Measurements from ENCODE around the gene VAV2.

VAV2 gene

DNA sequence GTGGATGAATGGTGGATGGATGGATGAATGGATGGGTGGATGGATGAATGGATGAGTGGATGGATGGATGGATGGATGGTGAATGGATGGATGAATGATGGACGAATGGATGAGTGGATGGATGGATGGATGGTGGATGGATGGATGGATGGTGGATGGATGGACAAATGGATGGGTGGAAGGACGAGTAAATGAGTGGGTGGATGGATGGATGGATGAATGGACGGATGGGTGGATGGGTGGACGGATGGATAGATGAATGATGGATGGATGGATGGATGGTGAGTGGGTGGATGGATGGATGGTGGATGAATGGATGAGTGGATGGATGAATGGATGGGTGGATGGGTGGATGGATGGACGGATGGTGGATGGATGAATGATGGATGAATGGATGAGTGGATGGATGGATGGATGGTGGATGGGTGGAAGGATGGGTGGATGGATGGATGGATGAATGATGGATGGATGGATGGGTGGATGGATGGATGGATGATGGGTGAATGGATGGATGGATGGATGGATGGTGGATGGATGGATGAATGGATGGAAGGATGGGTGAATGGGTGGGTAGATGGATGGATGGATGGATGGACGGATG is 58.6 kb downstream of the VAV2 start:
- peaks cover 0 to 3% (median 0%) of the 10 kb centered on the region in 4 experiments for H3K36me3 ChIP-seq (ENCODE audit: control insufficient read depth in 4 of 4, insufficient read depth in 4 of 4, low read length in 3 of 4)
- ChIA-PET POLR2A (interaction anchor here (0.6 kb wide), 1 partner anchor 986 kb away, joined by 3 read pairs; no protein-coding TSS in a partner anchor), CTCF (interaction anchor here (0.8 kb wide), 1 partner anchor 153 kb away, joined by 3 read pairs; no protein-coding TSS in a partner anchor)
- no peak overlapping the region for H3K4me3 ChIP-seq (ENCODE audit: control insufficient read depth in 1 of 7, extremely low read depth in 1 of 7, insufficient read depth in 4 of 7, low read depth in 2 of 7, low read length in 6 of 7)
- H3K9me3 ChIP-seq (ENCODE audit: control extremely low read depth in 1 of 5, control insufficient read depth in 4 of 5, insufficient read depth in 2 of 5, low read depth in 1 of 5, low read length in 4 of 5) = no peaks in the 10 kb centered on the region
- 79% methylated on average over 6 of the region's 6 CpGs for WGBS (ENCODE audit: insufficient coverage)
- H3K27me3 ChIP-seq (replicated peaks in 2 of 5; ENCODE audit: control insufficient read depth in 4 of 5, insufficient read depth in 5 of 5, low read length in 4 of 5) = no peaks in the 10 kb centered on the region
- no peaks in the 10 kb centered on the region for H3K4me1 ChIP-seq (ENCODE audit: control extremely low read depth in 1 of 4, control insufficient read depth in 4 of 4, insufficient read depth in 4 of 4, low read length in 3 of 4)
- H3K27ac ChIP-seq (ENCODE audit: insufficient read depth in 1 of 2, low read depth in 1 of 2, low read length in 2 of 2, poor library complexity in 1 of 2, severe bottlenecking in 2 of 2) = no peak overlapping the region
- DNase-seq = no peak

DNA sequence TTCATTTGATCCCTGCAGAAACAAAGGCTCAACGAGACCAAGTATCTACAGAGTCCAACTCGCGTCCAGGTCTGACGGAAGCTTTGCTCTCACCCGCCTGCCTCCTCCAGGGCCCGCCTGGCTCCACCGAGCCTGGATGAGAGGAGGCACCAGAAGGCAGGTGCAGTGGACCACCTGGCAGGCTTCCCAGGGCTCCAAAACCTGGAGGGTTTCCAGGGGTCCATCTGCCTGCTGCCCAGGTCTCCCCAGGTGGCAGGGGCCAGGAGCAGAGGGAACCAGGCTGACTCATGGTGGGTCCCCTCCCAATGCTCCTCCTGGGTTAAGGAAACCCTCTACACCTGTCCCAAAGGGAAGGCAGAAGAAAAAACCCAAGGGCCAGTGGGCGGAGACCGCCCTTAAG is 59.5 kb downstream of the VAV2 start:
- CTCF ChIA-PET = no interaction called here

DNA sequence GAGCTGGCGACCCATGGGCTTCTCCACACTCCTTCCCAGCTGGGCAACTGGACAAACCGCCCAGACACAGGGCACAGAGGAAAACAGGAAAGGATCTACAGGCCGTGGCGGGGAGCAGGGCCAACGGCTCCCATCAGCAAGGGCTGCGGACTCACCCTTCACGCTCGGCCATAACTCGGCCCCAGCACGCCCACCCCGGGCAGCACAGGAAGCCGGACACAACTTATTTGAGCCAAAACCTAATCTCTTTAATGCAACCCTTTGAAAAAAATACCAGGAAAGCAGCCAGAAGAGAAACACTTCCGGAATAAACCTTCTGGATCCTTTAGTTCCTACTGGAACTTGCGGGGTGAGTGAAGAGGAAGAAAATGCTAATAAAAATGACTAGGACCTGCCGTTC is 59.9 kb downstream of the VAV2 start:
- H3K4me1 ChIP-seq (ENCODE audit: control extremely low read depth in 1 of 4, control insufficient read depth in 4 of 4, insufficient read depth in 4 of 4, low read length in 3 of 4) = no peaks in the 10 kb centered on the region
- H3K4me3 ChIP-seq (ENCODE audit: control insufficient read depth in 1 of 7, extremely low read depth in 1 of 7, insufficient read depth in 4 of 7, low read depth in 2 of 7, low read length in 6 of 7) = no peak overlapping the region
- no peaks in the 10 kb centered on the region for H3K27me3 ChIP-seq (replicated peaks in 2 of 5; ENCODE audit: control insufficient read depth in 4 of 5, insufficient read depth in 5 of 5, low read length in 4 of 5)
- H3K9me3 ChIP-seq (ENCODE audit: control extremely low read depth in 1 of 5, control insufficient read depth in 4 of 5, insufficient read depth in 2 of 5, low read depth in 1 of 5, low read length in 4 of 5) = no peaks in the 10 kb centered on the region
- H3K27ac ChIP-seq (ENCODE audit: insufficient read depth in 1 of 2, low read depth in 1 of 2, low read length in 2 of 2, poor library complexity in 1 of 2, severe bottlenecking in 2 of 2) = no peak overlapping the region
- CTCF ChIA-PET = no interaction called here
- no peak for DNase-seq
- POLR2A ChIA-PET = no interaction called here
- 83% methylated on average over 8 of the region's 15 CpGs for WGBS (ENCODE audit: insufficient coverage)
- peaks cover 0 to 2% (median 0%) of the 10 kb centered on the region in 4 experiments for H3K36me3 ChIP-seq (ENCODE audit: control insufficient read depth in 4 of 4, insufficient read depth in 4 of 4, low read length in 3 of 4)

More for the DNA sequence above, 59.5 kb downstream of the VAV2 start:
- no peak for DNase-seq
- POLR2A ChIA-PET = no interaction called here
- no peak overlapping the region for H3K4me3 ChIP-seq (ENCODE audit: control insufficient read depth in 1 of 7, extremely low read depth in 1 of 7, insufficient read depth in 4 of 7, low read depth in 2 of 7, low read length in 6 of 7)
- H3K27me3 ChIP-seq (replicated peaks in 2 of 5; ENCODE audit: control insufficient read depth in 4 of 5, insufficient read depth in 5 of 5, low read length in 4 of 5) = no peaks in the 10 kb centered on the region
- no peaks in the 10 kb centered on the region for H3K9me3 ChIP-seq (ENCODE audit: control extremely low read depth in 1 of 5, control insufficient read depth in 4 of 5, insufficient read depth in 2 of 5, low read depth in 1 of 5, low read length in 4 of 5)
- 100% methylated on average over 7 of the region's 9 CpGs for WGBS (ENCODE audit: insufficient coverage)
- H3K4me1 ChIP-seq (ENCODE audit: control extremely low read depth in 1 of 4, control insufficient read depth in 4 of 4, insufficient read depth in 4 of 4, low read length in 3 of 4) = no peaks in the 10 kb centered on the region
- peaks cover 0 to 3% (median 0%) of the 10 kb centered on the region in 4 experiments for H3K36me3 ChIP-seq (ENCODE audit: control insufficient read depth in 4 of 4, insufficient read depth in 4 of 4, low read length in 3 of 4)
- H3K27ac ChIP-seq (ENCODE audit: insufficient read depth in 1 of 2, low read depth in 1 of 2, low read length in 2 of 2, poor library complexity in 1 of 2, severe bottlenecking in 2 of 2) = no peak overlapping the region

DNA sequence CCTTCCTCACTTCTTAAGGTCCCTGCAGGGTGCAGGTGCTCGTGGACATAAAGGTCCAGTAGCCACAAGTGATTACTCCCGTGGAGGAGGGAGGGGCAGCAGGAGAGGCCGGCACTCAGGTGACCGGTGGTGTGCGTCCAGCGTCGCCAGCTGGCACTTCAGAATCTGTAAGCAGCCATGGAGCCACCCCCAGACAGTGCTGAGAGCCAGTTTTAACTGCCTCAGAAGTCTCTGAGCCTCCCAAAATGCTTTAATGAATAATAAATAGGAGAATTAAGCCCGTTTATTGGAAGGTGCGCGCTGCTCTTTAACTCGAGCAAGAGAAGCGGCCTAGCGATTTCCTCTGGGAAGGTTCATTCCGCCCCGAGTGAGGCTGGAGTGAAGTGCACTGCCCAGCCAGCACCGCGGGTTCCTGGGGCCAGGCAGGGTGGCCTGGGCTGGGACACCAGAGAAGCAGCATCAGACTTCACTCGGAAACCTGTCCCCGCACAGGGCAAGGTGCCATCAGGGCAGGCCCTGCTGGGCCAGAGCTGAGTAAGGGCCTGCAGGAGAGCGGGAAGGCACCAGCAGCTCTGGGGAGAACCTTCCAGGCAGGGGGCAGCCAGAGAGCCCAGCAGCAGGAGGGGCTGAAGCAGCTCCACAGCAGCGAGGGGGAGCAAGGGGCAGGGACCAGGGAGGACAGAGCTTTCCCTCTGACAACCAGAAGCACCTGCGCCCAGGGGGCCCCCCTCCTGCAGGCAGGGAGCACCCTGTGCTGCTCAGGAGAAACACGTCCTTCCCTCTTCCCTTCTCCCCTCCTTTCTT is 61.2 kb downstream of the VAV2 start:
- Histone ChIP-seq H3K4me1 (ENCODE audit: control extremely low read depth in 1 of 4, control insufficient read depth in 4 of 4, insufficient read depth in 4 of 4, low read length in 3 of 4) (no peaks in the 10 kb centered on the region), H3K27me3 (replicated peaks in 2 of 5; ENCODE audit: control insufficient read depth in 4 of 5, insufficient read depth in 5 of 5, low read length in 4 of 5) (no peaks in the 10 kb centered on the region), H3K27ac (ENCODE audit: insufficient read depth in 1 of 2, low read depth in 1 of 2, low read length in 2 of 2, poor library complexity in 1 of 2, severe bottlenecking in 2 of 2) (no peak overlapping the region), H3K36me3 (ENCODE audit: control insufficient read depth in 4 of 4, insufficient read depth in 4 of 4, low read length in 3 of 4) (no peaks in the 10 kb centered on the region), H3K9me3 (ENCODE audit: control extremely low read depth in 1 of 5, control insufficient read depth in 4 of 5, insufficient read depth in 2 of 5, low read depth in 1 of 5, low read length in 4 of 5) (no peaks in the 10 kb centered on the region), H3K4me3 (ENCODE audit: control insufficient read depth in 1 of 7, extremely low read depth in 1 of 7, insufficient read depth in 4 of 7, low read depth in 2 of 7, low read length in 6 of 7) (no peak overlapping the region)
- WGBS (ENCODE audit: insufficient coverage) = 88% methylated on average over 20 of the region's 23 CpGs
- no peak for DNase-seq
- POLR2A ChIA-PET = no interaction called here
- CTCF ChIA-PET = interaction anchor here (0.6 kb wide), 1 partner anchor 150 kb away, joined by 3 read pairs; no protein-coding TSS in a partner anchor

DNA sequence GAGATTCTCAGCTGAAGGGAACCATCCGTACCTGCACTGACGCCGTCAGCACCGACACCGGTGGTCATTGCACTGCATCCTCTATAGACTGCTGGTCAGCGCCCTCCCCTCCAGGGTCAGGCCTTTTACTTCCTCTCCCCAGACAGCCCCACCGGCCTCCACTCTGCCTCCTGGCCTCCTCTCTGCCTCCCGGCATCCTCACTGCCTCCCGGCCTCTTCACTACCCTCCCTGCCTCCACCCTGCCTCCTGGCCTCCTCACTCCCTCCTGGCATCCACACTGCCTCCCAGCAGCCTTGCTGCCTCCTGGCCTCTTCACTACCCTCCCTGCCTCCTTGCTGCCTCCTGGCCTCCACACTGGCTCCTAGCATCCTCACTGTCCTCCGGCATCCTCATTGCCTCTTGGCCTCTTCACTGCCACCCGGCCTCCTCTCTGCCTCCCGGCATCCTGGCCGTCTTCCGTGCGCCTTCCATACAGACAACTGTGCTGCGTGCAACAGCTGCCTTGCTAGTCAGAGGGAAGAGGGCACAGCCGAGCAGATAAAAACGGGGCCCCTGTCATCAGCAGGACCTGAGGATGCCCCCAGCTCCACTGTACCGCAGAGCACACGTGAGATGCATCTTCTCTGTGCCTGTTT is 62.0 kb downstream of the VAV2 start:
- 75% methylated on average over 19 of the region's 20 CpGs for WGBS (ENCODE audit: insufficient coverage)
- POLR2A ChIA-PET = no interaction called here
- Histone ChIP-seq H3K9me3 (ENCODE audit: control extremely low read depth in 1 of 5, control insufficient read depth in 4 of 5, insufficient read depth in 2 of 5, low read depth in 1 of 5, low read length in 4 of 5) (no peaks in the 10 kb centered on the region), H3K27me3 (replicated peaks in 2 of 5; ENCODE audit: control insufficient read depth in 4 of 5, insufficient read depth in 5 of 5, low read length in 4 of 5) (no peaks in the 10 kb centered on the region), H3K36me3 (ENCODE audit: control insufficient read depth in 4 of 4, insufficient read depth in 4 of 4, low read length in 3 of 4) (no peaks in the 10 kb centered on the region), H3K4me3 (ENCODE audit: control insufficient read depth in 1 of 7, extremely low read depth in 1 of 7, insufficient read depth in 4 of 7, low read depth in 2 of 7, low read length in 6 of 7) (no peak overlapping the region), H3K27ac (ENCODE audit: insufficient read depth in 1 of 2, low read depth in 1 of 2, low read length in 2 of 2, poor library complexity in 1 of 2, severe bottlenecking in 2 of 2) (no peak overlapping the region), H3K4me1 (ENCODE audit: control extremely low read depth in 1 of 4, control insufficient read depth in 4 of 4, insufficient read depth in 4 of 4, low read length in 3 of 4) (no peaks in the 10 kb centered on the region)
- DNase-seq = no peak
- CTCF ChIA-PET = no interaction called here

DNA sequence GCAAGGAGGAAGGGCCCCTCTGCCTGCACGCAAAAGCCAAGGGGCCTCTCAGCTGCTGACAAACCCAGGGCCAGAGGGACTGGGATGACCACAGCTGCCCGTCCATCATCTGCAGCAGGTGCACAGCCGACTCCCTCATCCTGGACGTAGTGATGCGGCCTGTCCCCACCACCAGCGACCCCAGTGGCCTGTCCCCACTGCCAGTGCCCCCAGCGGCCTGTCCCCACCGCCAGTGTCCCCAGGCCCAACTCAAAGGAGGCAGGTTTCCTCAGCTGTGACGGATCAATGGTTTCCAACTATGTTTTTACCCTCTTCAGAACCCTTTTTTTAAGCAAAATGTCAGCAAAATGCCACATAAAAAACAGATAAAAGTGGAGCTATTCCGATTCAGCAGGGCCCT is 62.5 kb downstream of the VAV2 start:
- WGBS (ENCODE audit: insufficient coverage) = 86% methylated on average over 9 of the region's 10 CpGs
- Histone ChIP-seq H3K9me3 (ENCODE audit: control extremely low read depth in 1 of 5, control insufficient read depth in 4 of 5, insufficient read depth in 2 of 5, low read depth in 1 of 5, low read length in 4 of 5) (no peaks in the 10 kb centered on the region), H3K36me3 (ENCODE audit: control insufficient read depth in 4 of 4, insufficient read depth in 4 of 4, low read length in 3 of 4) (no peaks in the 10 kb centered on the region), H3K4me3 (ENCODE audit: control insufficient read depth in 1 of 7, extremely low read depth in 1 of 7, insufficient read depth in 4 of 7, low read depth in 2 of 7, low read length in 6 of 7) (no peak overlapping the region), H3K4me1 (ENCODE audit: control extremely low read depth in 1 of 4, control insufficient read depth in 4 of 4, insufficient read depth in 4 of 4, low read length in 3 of 4) (no peaks in the 10 kb centered on the region), H3K27me3 (replicated peaks in 2 of 5; ENCODE audit: control insufficient read depth in 4 of 5, insufficient read depth in 5 of 5, low read length in 4 of 5) (no peaks in the 10 kb centered on the region), H3K27ac (ENCODE audit: insufficient read depth in 1 of 2, low read depth in 1 of 2, low read length in 2 of 2, poor library complexity in 1 of 2, severe bottlenecking in 2 of 2) (no peak overlapping the region)
- DNase-seq = no peak
- ChIA-PET CTCF (no interaction called here), POLR2A (no interaction called here)

DNA sequence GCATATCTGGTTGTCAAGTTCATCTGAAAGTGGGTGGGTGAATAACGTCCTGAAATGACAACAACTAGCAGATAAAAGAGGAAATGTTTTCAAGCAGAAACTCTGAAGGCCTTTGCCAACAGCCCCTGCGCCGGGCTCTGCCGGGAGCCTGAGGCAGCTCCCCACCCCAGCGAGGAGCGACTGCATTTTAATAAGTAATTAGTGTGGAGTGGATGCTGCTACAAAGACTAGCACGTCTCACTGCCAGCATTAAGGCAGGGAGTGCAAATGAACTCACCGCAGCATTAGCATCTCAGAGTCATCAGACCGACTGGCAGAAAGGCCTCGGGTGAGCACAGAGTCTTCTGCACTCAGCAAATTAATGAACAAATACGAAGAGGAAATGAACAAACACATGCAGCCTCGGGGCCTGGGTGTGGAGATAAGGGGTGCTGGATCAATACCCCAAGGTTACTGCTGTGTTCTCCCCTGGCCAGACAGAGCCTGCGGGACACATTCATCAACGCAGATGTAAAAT is 63.8 kb downstream of the VAV2 start:
- WGBS (ENCODE audit: insufficient coverage) = 81% methylated on average over 6 of the region's 14 CpGs
- no peak overlapping the region for H3K27ac ChIP-seq (ENCODE audit: insufficient read depth in 1 of 2, low read depth in 1 of 2, low read length in 2 of 2, poor library complexity in 1 of 2, severe bottlenecking in 2 of 2)
- no peaks in the 10 kb centered on the region for H3K9me3 ChIP-seq (ENCODE audit: control extremely low read depth in 1 of 5, control insufficient read depth in 4 of 5, insufficient read depth in 2 of 5, low read depth in 1 of 5, low read length in 4 of 5)
- H3K4me1 ChIP-seq (ENCODE audit: control extremely low read depth in 1 of 4, control insufficient read depth in 4 of 4, insufficient read depth in 4 of 4, low read length in 3 of 4) = no peaks in the 10 kb centered on the region
- H3K27me3 ChIP-seq (replicated peaks in 2 of 5; ENCODE audit: control insufficient read depth in 4 of 5, insufficient read depth in 5 of 5, low read length in 4 of 5) = no peaks in the 10 kb centered on the region
- no peak overlapping the region for H3K4me3 ChIP-seq (ENCODE audit: control insufficient read depth in 1 of 7, extremely low read depth in 1 of 7, insufficient read depth in 4 of 7, low read depth in 2 of 7, low read length in 6 of 7)
- no peak for DNase-seq
- H3K36me3 ChIP-seq (ENCODE audit: control insufficient read depth in 4 of 4, insufficient read depth in 4 of 4, low read length in 3 of 4) = no peaks in the 10 kb centered on the region
- CTCF ChIA-PET = no interaction called here
- POLR2A ChIA-PET = no interaction called here

Data from common myeloid progenitor, CD34-positive (primary cell).